ENCODE measurements around the gene EFNA1.

- TF ChIP-seq POLR2AphosphoS5 (IDR thresholded peaks at IDR 0.05; ENCODE audit: low read depth, low read length) (no peak), TAF1 (IDR thresholded peaks at IDR 0.05; ENCODE audit: borderline replicate concordance, low read depth, low read length) (no peak), POLR2A (IDR thresholded peaks at IDR 0.05; ENCODE audit: low read depth, low read length) (no peak)
Measured at GRCh38 chr1:155145491-155145890, 17.8 kb downstream of the EFNA1 start.
